Endothelial cell of umbilical vein (primary cell): Measurements from ENCODE around the gene MRPL41. TPM values are rescaled to one million over a fixed set of nuclear protein-coding genes. Genes with fewer than 3 reads are reported as not detected.

Experiments
- BruUV-seq: library from RNA; stranded (reverse); fragments of 400-500 nt; replicated peaks from 2 replicates; lab custom pipeline; 2021; lab: Mats Ljungman, UMichigan
- CTCF ChIA-PET: fragments of 300-600, 350-600 bp; sonication (Branson Sonifier 250); formaldehyde crosslinking; loops from one replicate; lab custom pipeline; 2021; ENCODE audit warnings: antibody characterized with exemption, inconsistent platforms; lab: Charles Lee
- POLR2A ChIA-PET: fragments of 300-600, 350-600 bp; sonication (Branson Sonifier 250); formaldehyde crosslinking; loops from one replicate; lab custom pipeline; 2021; ENCODE audit warnings: antibody characterized with exemption, inconsistent platforms; lab: Charles Lee
- DNase-seq: peaks from one replicate; pipeline ENCODE4 v3.0.0-alpha.2; 2011; ENCODE audit warnings: low read depth, low spot score
- FAIRE-seq: peaks from 2 replicates; lab custom pipeline; 2011; peaks lifted over from hg19 to GRCh38; lab: Jason Lieb, UNC
- H2AFZ ChIP-seq: 2 replicates; pipeline ENCODE4 v1.6.0; 2012; ENCODE audit warnings: low read depth, low read length, control low read depth, inconsistent platforms
- H3K27ac ChIP-seq: 2 replicates; pipeline ENCODE4 v1.5.1; 2011; ENCODE audit warnings: low read depth, mild to moderate bottlenecking, control low read depth, low read length, moderate library complexity; ENCODE audit not compliant: insufficient read depth
- H3K27me3 ChIP-seq, 2 experiments: 2 replicates each; pipeline versions ENCODE4 v1.6.0 to v1.6.1; 2011; ENCODE audit warnings: low read length in 2 of 2, mixed read lengths in 1 of 2; ENCODE audit not compliant: control insufficient read depth in 2 of 2, insufficient read depth in 2 of 2
- H3K36me3 ChIP-seq, 2 experiments: 2 replicates in 1 of 2; 3 replicates in 1 of 2; pipeline ENCODE4 v1.5.1; 2011; ENCODE audit warnings: low read length in 2 of 2, mild to moderate bottlenecking in 1 of 2, moderate library complexity in 1 of 2; ENCODE audit not compliant: control insufficient read depth in 2 of 2, insufficient read depth in 2 of 2; ENCODE audit errors: extremely low read depth in 1 of 2
- H3K4me1 ChIP-seq: 3 replicates; pipeline ENCODE4 v1.5.1; 2011; ENCODE audit warnings: mild to moderate bottlenecking, low read length; ENCODE audit not compliant: control insufficient read depth, insufficient read depth; ENCODE audit errors: extremely low read depth
- H3K4me2 ChIP-seq: 2 replicates; pipeline ENCODE4 v1.6.1; 2011; ENCODE audit warnings: low read length, control low read depth, mixed read lengths; ENCODE audit not compliant: insufficient read depth
- H3K4me3 ChIP-seq, 3 experiments: fragments of 200-600 bp in 1 of 3; sonication (generic), shearing (Covaris generic) in 1 of 3; replicated peaks in 1 of 3; 2 replicates each; pipeline ENCODE4 v1.5.1; 2011 to 2016; ENCODE audit warnings: control low read depth in 3 of 3, low read length in 3 of 3, mild to moderate bottlenecking in 2 of 3, inconsistent platforms in 1 of 3, low read depth in 1 of 3, moderate library complexity in 1 of 3; ENCODE audit not compliant: insufficient read depth in 1 of 3
- H3K79me2 ChIP-seq: 2 replicates; pipeline ENCODE4 v1.6.0; 2012; ENCODE audit warnings: low read length, inconsistent platforms; ENCODE audit not compliant: control insufficient read depth, insufficient read depth
- H3K9ac ChIP-seq: replicated peaks from 2 replicates; pipeline ENCODE3; 2011; ENCODE audit warnings: low read length, control low read depth; ENCODE audit not compliant: insufficient read depth; ENCODE audit errors: extremely low read depth
- H3K9me1 ChIP-seq: replicated peaks from 3 replicates; pipeline ENCODE4 v1.6.0; 2011; ENCODE audit warnings: mild to moderate bottlenecking, low read length; ENCODE audit not compliant: control insufficient read depth, insufficient read depth; ENCODE audit errors: extremely low read depth
- H3K9me3 ChIP-seq: replicated peaks from 2 replicates; pipeline ENCODE4 v1.5.1; 2012; ENCODE audit warnings: low read length, inconsistent platforms; ENCODE audit not compliant: control insufficient read depth, insufficient read depth
- H4K20me1 ChIP-seq: replicated peaks from 2 replicates; pipeline ENCODE3; 2011; ENCODE audit warnings: mild to moderate bottlenecking, low read length; ENCODE audit not compliant: control insufficient read depth, insufficient read depth; ENCODE audit errors: extremely low read depth
- CTCF ChIP-seq, 2 donors: IDR thresholded peaks; 1 replicate in 1 of 2; 2 replicates in 1 of 2; pipeline ENCODE4 v1.5.1; 2011; ENCODE audit warnings: low read length in 2 of 2, mild to moderate bottlenecking in 2 of 2, moderate library complexity in 2 of 2, control low read depth in 1 of 2, inconsistent platforms in 1 of 2, low read depth in 1 of 2; ENCODE audit not compliant: insufficient read depth in 1 of 2; ENCODE audit errors: extremely low read depth in 1 of 2
- EZH2 ChIP-seq: IDR thresholded peaks from 2 replicates; pipeline ENCODE4 v1.6.1; 2012; ENCODE audit warnings: borderline replicate concordance, low read depth, mild to moderate bottlenecking, moderate library complexity, low read length, inconsistent platforms; ENCODE audit not compliant: severe bottlenecking
- FOS ChIP-seq: IDR thresholded peaks from 2 replicates; pipeline ENCODE4 v1.6.1; 2011; ENCODE audit warnings: mild to moderate bottlenecking, low read length, moderate library complexity, borderline replicate concordance; ENCODE audit not compliant: insufficient read depth
- GATA2 ChIP-seq: IDR thresholded peaks from 2 replicates; pipeline ENCODE4 v1.7.0; 2011; ENCODE audit warnings: low read depth, mild to moderate bottlenecking, moderate library complexity, mixed read lengths, low read length; ENCODE audit not compliant: insufficient read length, insufficient read depth
- JUN ChIP-seq: IDR thresholded peaks from 2 replicates; pipeline ENCODE4 v1.6.1; 2011; ENCODE audit warnings: borderline replicate concordance, low read depth; ENCODE audit not compliant: insufficient read length, insufficient read depth
- MAX ChIP-seq: IDR thresholded peaks from 2 replicates; pipeline ENCODE4 v1.6.1; 2011; ENCODE audit not compliant: insufficient read depth, insufficient read length
- MYC ChIP-seq: IDR thresholded peaks from one replicate; pipeline ENCODE4 v1.6.1; 2011; ENCODE audit warnings: mild to moderate bottlenecking, low read depth, low read length
- POLR2A ChIP-seq: IDR thresholded peaks from 2 replicates; pipeline ENCODE4 v1.6.1; 2012; ENCODE audit warnings: low read depth, mild to moderate bottlenecking, control low read depth, low read length
- POLR2AphosphoS5 ChIP-seq: IDR thresholded peaks from 2 replicates; pipeline ENCODE4 v1.6.1; 2012; ENCODE audit warnings: low read depth, mild to moderate bottlenecking, control low read depth, low read length, moderate library complexity; ENCODE audit not compliant: insufficient read depth
- dilution Hi-C: fragments of 300-500 bp; cut with MboI; formaldehyde crosslinking; loops from one replicate; pipeline ENCODE4 v1.15.0; 2019; ENCODE audit warnings: low sequenced_read_pairs; ENCODE audit not compliant: extremely low pct_ligation_motif_present
- intact Hi-C: fragments of 100-400 bp; cut with micrococcal nuclease; formaldehyde crosslinking; loops from one replicate; pipeline ENCODE4 v1.10.0; 2022
- polyA plus RNA-seq, 4 experiments: library from polyadenylated mRNA; depleted of rRNA in 3 of 4; stranded (reverse) in 3 of 4; unstranded in 1 of 4; fragments of >200 nt; gene quantifications; 2 replicates each; pipeline versions ENCODE4 v1.2.1 to v1.2.3, GENCODE V29; 2011 to 2012; ENCODE audit warnings: missing spikeins in 1 of 4
- total RNA-seq: library from RNA; stranded (reverse); gene quantifications from 2 replicates; pipeline ENCODE4 v1.2.3, GENCODE V29; 2021

The MRPL41 gene
- total and polyA plus RNA-seq, 2 donors (not counting 3 experiments of a cell fraction or from before 2014, with no cell fraction given), result 50.4 to 50.7 TPM

- DNase-seq (no peak), FAIRE-seq (no peak)
- dilution Hi-C loops (no loop called here), intact Hi-C loops (no loop called here)
- peaks cover 18% of the 10 kb centered on the region for H3K79me2 ChIP-seq
- peak overlapping the region; percentile 59 for H3K4me2 ChIP-seq
- no peak overlapping the region for H3K27ac ChIP-seq
- no peaks in the 10 kb centered on the region for H3K9me3 ChIP-seq
- no peak overlapping the region for H2AFZ ChIP-seq
- no peak overlapping the region for H3K9ac ChIP-seq
- ChIA-PET CTCF (interaction anchor here (2.4 kb wide), 1 partner anchor 10 kb away, joined by 15 read pairs; the partner anchor contains the start of gene DPH7), POLR2A (no interaction called here)
- no peaks in the 10 kb centered on the region for H4K20me1 ChIP-seq
- H3K4me3 ChIP-seq, result peak overlapping the region in 1 of 3 experiments; percentile 42
- BruUV-seq, result TSS peak; percentile 24
- H3K36me3 ChIP-seq, result peaks cover 13 to 31% of the 10 kb centered on the region in 2 experiments
- no peaks in the 10 kb centered on the region for H3K27me3 ChIP-seq
- peaks cover 9% of the 10 kb centered on the region for H3K4me1 ChIP-seq
- no peaks in the 10 kb centered on the region for H3K9me1 ChIP-seq
- TF ChIP-seq POLR2A, result no peak
- no peak for TF ChIP-seq EZH2
- no peak for TF ChIP-seq MYC
- no peak for TF ChIP-seq JUN
These were observed 37.2 kb downstream of the MRPL41 start for GRCh38 chr9:137588891-137589290.

- peaks cover 9% of the 10 kb centered on the region for H3K4me1 ChIP-seq
- intact Hi-C loops (loop anchor here (1.0 kb wide), 3 partner anchors 16 to 38 kb away; partner anchors contain the start of genes ARRDC1 and MRPL41), dilution Hi-C loops (no loop called here)
- DNase-seq (peak; percentile 36), FAIRE-seq (peak; percentile 84)
- H3K79me2 ChIP-seq, result peaks cover 18% of the 10 kb centered on the region
- H3K4me2 ChIP-seq, result peak overlapping the region; percentile 59
- peaks cover 13 to 27% of the 10 kb centered on the region in 2 experiments for H3K36me3 ChIP-seq
- H3K9ac ChIP-seq, result peak overlapping the region; percentile 56
- no TSS peak for BruUV-seq
- H3K27me3 ChIP-seq, result no peaks in the 10 kb centered on the region
- peak overlapping the region; percentile 7 to 80 (median 42) for H3K4me3 ChIP-seq
- CTCF ChIA-PET, result interaction anchor here (2.4 kb wide), 1 partner anchor 11 kb away, joined by 15 read pairs; the partner anchor contains the start of gene DPH7
- no peaks in the 10 kb centered on the region for H3K9me1 ChIP-seq
- TF ChIP-seq MAX (no peak), FOS (no peak), GATA2 (no peak), MYC (no peak), EZH2 (no peak), POLR2A (no peak), JUN (no peak), POLR2AphosphoS5 (no peak), CTCF (IDR thresholded peaks at IDR 0.05; ENCODE audit: extremely low read depth in 1 of 2, insufficient read depth in 1 of 2, low read depth in 1 of 2, low read length in 2 of 2) (no peak)
- no peaks in the 10 kb centered on the region for H3K9me3 ChIP-seq
- POLR2A ChIA-PET, result no interaction called here
- H4K20me1 ChIP-seq, result no peaks in the 10 kb centered on the region
- H2AFZ ChIP-seq, result no peak overlapping the region
- no peak overlapping the region for H3K27ac ChIP-seq
These were observed 37.9 kb downstream of the MRPL41 start for GRCh38 chr9:137589441-137590122.
